GM12892 (cell line): ENCODE measurements around the gene PKHD1.
"Not testable (repeated sequence)": the region's sequence is repeated elsewhere in the genome, so short reads cannot be mapped to it uniquely, and the experiment has no call there.

Experiments
- DNase-seq: peaks from one replicate; pipeline ENCODE4 v3.0.0; 2011; ENCODE audit not compliant: insufficient read length
- FAIRE-seq: peaks from 2 replicates; lab custom pipeline; 2011; peaks lifted over from hg19 to GRCh38; lab: Jason Lieb, UNC
- POLR2A ChIP-seq: IDR thresholded peaks from 2 replicates; pipeline ENCODE4 v1.6.1; 2011; ENCODE audit warnings: low read depth, low read length, control low read depth
- POLR2AphosphoS5 ChIP-seq: IDR thresholded peaks from 2 replicates; pipeline ENCODE4 v1.6.1; 2011; ENCODE audit warnings: low read depth, low read length, control low read depth
- TAF1 ChIP-seq: IDR thresholded peaks from 2 replicates; pipeline ENCODE4 v1.6.1; 2011; ENCODE audit warnings: low read depth, mild to moderate bottlenecking, control low read depth, low read length, borderline replicate concordance

PKHD1 gene

DNA sequence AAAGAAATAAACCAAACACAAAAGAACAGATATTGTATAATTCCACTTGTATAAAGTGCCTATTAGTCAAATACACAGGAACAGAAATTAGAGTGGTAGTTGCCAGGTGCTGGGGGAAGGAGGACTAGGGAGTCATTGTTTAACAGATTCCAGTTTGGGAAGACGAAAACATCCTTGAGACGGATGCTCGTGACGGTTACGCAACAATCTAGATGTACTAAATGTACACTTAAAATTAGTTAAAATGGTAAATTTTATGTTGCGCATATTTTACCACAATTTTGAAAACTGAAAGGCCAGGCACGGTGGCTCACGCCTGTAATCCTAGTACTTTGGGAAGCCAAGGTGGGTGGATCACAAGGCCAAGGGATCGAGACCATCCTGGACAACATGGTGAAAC lies 111.0 kb downstream of the PKHD1 start:
- no peak for FAIRE-seq
- no peak for TF ChIP-seq POLR2AphosphoS5
- TF ChIP-seq TAF1: no peak
- no peak for TF ChIP-seq POLR2A
- no peak for DNase-seq

DNA sequence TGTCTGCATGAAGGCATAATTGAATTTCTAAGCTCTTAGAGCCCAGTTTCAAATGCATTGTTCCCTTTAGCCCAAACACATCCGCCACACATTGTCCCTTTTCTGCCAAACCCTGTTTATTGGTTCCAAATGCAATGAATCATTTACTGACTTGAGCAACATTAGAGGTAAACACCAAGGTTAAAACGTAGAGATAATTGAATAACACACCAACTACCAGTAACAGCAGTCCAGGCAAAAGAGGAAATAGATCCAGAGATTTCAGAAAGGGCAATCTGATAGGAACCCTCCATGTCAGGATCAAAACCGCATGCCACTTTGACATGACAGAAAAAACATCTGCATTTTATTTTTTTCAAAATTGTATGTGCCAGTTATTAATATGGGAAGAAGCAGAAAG lies 114.8 kb downstream of the PKHD1 start:
- FAIRE-seq: no peak
- DNase-seq: no peak
- TF ChIP-seq TAF1 (no peak), POLR2A (no peak), POLR2AphosphoS5 (no peak)

- TF ChIP-seq TAF1 (no peak), POLR2A (no peak), POLR2AphosphoS5 (no peak)
- DNase-seq (no peak), FAIRE-seq (no peak)
Measured at GRCh38 chr6:51968265-51968664, 119.1 kb downstream of the PKHD1 start.

- FAIRE-seq: no peak
Measured at GRCh38 chr6:51965222-51965801, 122.1 kb downstream of the PKHD1 start.

DNA sequence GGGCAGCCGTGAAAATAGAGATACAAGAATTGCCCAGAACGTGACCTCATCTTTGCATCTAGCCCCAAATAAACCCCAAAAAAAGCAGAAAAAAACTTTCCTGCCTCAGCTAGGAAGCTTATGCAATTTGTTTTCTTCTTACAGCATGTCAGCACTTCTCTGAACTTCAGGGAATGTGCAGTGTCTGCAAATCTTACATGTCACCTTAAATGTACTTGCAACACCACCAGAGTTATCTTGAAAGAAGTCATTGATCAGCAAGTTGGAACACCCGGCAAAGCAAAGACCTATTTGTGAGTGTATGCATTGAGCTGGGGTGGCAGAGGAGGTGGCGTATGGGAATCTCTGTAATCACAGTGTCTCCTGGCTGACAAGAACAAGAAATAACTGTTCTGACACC lies 123.4 kb downstream of the PKHD1 start:
- DNase-seq: no peak
- TF ChIP-seq TAF1: no peak
- TF ChIP-seq POLR2A: no peak
- no peak for TF ChIP-seq POLR2AphosphoS5
- no peak for FAIRE-seq

More at GRCh38 chr6:51965222-51965801, 122.1 kb downstream of the PKHD1 start:
- no peak for TF ChIP-seq POLR2AphosphoS5
- no peak for TF ChIP-seq POLR2A
- no peak for TF ChIP-seq TAF1
- no peak for DNase-seq

DNA sequence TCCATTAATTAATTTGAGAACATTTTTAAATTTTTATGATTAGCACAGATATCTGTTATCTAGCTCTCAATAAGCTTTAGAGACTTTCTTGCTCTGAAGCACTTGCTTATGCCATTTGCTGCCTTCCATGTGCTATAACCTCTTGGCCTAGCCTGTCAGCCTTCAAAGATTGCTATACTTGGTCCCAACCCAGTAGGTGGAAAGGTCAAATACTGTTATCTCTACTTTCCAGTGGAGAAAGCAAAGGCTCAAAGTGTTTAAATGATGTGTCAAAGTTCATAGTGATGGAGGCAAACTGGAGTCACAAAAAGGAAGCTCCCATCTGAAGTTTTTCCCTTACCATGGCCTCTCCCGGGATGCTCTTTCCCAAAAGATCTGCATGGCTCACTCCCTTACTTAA lies 125.1 kb downstream of the PKHD1 start:
- FAIRE-seq (no peak), DNase-seq (no peak)
- TF ChIP-seq POLR2A: no peak
- TF ChIP-seq POLR2AphosphoS5: no peak
- no peak for TF ChIP-seq TAF1

DNA sequence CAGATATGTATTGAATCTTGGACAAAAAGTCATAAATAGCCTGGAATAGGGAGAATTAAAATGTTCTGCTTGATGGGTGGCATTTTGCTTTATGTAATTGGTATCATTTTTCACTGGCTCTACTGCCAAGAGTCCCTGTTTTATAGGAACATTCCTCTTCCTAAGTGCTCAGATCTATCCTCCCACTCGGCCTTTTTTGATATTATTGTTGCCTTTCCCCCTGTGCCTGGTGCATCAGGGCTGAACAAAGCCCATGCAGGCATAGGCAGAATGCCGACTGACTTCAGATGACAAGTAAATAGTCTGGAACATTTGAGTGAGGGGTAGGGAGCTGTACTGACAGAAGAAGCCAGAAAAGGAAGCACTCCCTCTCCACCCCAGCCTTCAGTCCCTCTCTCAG lies 127.0 kb downstream of the PKHD1 start:
- FAIRE-seq (no peak), DNase-seq (no peak)
- TF ChIP-seq POLR2A: no peak
- no peak for TF ChIP-seq POLR2AphosphoS5
- TF ChIP-seq TAF1: no peak

GRCh38 chr6:51959744-51960383 lies 127.5 kb downstream of the PKHD1 start:
- TF ChIP-seq TAF1 (no peak), POLR2A (no peak)
- DNase-seq (peak; percentile 7), FAIRE-seq (peak; percentile 98)

DNA sequence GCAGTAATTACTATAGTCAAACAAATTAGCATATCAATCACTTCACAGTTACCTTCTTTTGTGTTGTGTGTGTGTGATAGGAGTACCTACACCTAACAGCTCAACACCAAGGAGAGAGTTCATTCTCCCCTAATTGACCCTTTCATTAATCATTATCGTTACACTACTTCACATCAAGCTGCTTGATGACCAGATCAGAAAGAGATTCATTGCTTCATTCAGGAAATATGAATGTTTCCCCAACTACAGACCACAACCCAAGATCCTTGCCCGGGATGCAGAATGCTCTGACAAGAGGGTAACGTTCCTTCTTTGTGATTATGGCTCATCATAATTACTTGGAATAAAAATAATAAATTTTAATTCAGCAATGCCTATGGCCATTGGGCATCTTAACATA lies 132.7 kb downstream of the PKHD1 start:
- TF ChIP-seq TAF1 (no peak), POLR2A (no peak), POLR2AphosphoS5 (no peak)
- FAIRE-seq (no peak), DNase-seq (no peak)

- no peak for FAIRE-seq
- DNase-seq: no peak
- no peak for TF ChIP-seq TAF1
- no peak for TF ChIP-seq POLR2AphosphoS5
- TF ChIP-seq POLR2A: no peak
Measured at GRCh38 chr6:51953246-51953645, 134.2 kb downstream of the PKHD1 start.

- FAIRE-seq: no peak
- DNase-seq: no peak
- no peak for TF ChIP-seq POLR2AphosphoS5
- no peak for TF ChIP-seq TAF1
- TF ChIP-seq POLR2A: no peak
Measured at GRCh38 chr6:51951924-51952323, 135.5 kb downstream of the PKHD1 start.

DNA sequence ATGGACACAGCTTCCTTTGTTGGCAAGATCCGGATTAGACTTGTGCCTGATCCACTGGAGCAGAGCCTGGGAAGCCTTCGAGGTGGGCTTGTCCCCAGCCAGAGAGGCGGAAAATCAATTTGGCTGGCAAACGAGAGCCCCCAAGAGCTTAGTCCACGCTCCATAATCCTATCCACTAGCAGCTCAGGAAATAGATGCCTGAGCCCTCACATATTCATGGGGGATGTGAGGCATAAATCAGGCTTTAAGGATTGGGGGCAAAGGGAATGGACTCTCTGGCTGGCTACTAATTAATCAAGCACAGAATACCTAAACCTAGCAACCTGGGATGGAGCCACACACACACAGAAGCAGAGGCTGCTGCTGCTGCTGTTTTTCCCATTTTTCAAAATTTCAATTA lies 137.9 kb downstream of the PKHD1 start:
- DNase-seq: no peak
- no peak for FAIRE-seq
- TF ChIP-seq POLR2AphosphoS5 (no peak), TAF1 (no peak), POLR2A (no peak)

- FAIRE-seq, DNase-seq: not testable (repeated sequence)
Measured at GRCh38 chr6:51939695-51940094, 147.7 kb downstream of the PKHD1 start.
